Loucy (cell line): ENCODE data around the gene TMEM59.

Experiments
- EZH2phosphoT487 ChIP-seq: fragments of 200-600 bp; IDR thresholded peaks from 2 replicates; pipeline ENCODE4 v1.6.1; 2018; ENCODE audit warnings: antibody characterized with exemption, mild to moderate bottlenecking, moderate library complexity, borderline replicate concordance
- TF ChIP-seq, protein P1 (sequence below): fragments of 200-600 bp; sonication (generic); conservative IDR thresholded peaks from 2 replicates; pipeline ENCODE4 v1.5.1; 2014; ENCODE audit warnings: mild to moderate bottlenecking, antibody characterized with exemption, low read length

DNA sequence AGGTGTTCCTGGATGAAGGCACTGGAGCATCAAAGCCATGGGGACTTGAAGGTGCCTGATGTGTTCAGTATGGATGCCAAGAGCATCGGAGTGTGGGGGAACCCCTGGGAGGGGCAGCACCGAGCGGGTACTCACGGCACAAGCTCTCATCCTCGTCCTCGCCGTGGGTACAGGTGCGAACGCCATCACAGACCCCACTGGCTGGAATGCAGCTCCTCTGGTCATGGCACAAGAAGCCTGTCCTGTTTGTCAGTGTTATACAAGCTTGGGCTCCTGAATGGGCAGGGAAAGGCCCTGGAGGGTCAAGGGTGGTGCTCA is 41.0 kb downstream of the TMEM59 start:
- no peak for TF ChIP-seq EZH2phosphoT487
- TF ChIP-seq, protein P1, sequence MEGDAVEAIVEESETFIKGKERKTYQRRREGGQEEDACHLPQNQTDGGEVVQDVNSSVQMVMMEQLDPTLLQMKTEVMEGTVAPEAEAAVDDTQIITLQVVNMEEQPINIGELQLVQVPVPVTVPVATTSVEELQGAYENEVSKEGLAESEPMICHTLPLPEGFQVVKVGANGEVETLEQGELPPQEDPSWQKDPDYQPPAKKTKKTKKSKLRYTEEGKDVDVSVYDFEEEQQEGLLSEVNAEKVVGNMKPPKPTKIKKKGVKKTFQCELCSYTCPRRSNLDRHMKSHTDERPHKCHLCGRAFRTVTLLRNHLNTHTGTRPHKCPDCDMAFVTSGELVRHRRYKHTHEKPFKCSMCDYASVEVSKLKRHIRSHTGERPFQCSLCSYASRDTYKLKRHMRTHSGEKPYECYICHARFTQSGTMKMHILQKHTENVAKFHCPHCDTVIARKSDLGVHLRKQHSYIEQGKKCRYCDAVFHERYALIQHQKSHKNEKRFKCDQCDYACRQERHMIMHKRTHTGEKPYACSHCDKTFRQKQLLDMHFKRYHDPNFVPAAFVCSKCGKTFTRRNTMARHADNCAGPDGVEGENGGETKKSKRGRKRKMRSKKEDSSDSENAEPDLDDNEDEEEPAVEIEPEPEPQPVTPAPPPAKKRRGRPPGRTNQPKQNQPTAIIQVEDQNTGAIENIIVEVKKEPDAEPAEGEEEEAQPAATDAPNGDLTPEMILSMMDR, result no peak
